Astrocyte (in vitro differentiated cells and primary cell): ENCODE results near the gene EXOG. TPM values are rescaled to one million over a fixed set of nuclear protein-coding genes. Genes with fewer than 3 reads are reported as not detected.

Experiments
- DNase-seq: peaks from one replicate; pipeline ENCODE4 v3.0.0-alpha.2; 2010; ENCODE audit warnings: low read depth
- FAIRE-seq: peaks from 2 replicates; lab custom pipeline; 2011; peaks lifted over from hg19 to GRCh38; lab: Jason Lieb, UNC
- H2AFZ ChIP-seq: 2 replicates; pipeline ENCODE4 v1.6.0; 2012; ENCODE audit warnings: low read depth, low read length, inconsistent platforms
- H3K27ac ChIP-seq: 2 replicates; pipeline ENCODE4 v1.5.1; 2011; ENCODE audit warnings: low read depth, low read length, inconsistent platforms
- H3K27me3 ChIP-seq: 2 replicates; pipeline ENCODE4 v1.6.0; 2011; ENCODE audit warnings: low read length, inconsistent platforms; ENCODE audit not compliant: insufficient read depth
- H3K36me3 ChIP-seq: 2 replicates; pipeline ENCODE4 v1.5.1; 2011; ENCODE audit warnings: low read length, inconsistent platforms; ENCODE audit not compliant: insufficient read depth
- H3K4me1 ChIP-seq: 2 replicates; pipeline ENCODE4 v1.5.1; 2011; ENCODE audit warnings: low read length, inconsistent platforms; ENCODE audit not compliant: insufficient read depth
- H3K4me2 ChIP-seq: 2 replicates; pipeline ENCODE4 v1.6.0; 2012; ENCODE audit warnings: low read length, inconsistent platforms
- H3K4me3 ChIP-seq: 2 replicates; pipeline ENCODE4 v1.5.1; 2011; ENCODE audit warnings: low read depth, mild to moderate bottlenecking, low read length, inconsistent platforms; ENCODE audit not compliant: insufficient read depth
- H3K79me2 ChIP-seq: 2 replicates; pipeline ENCODE4 v1.6.0; 2012; ENCODE audit warnings: mild to moderate bottlenecking, low read length, inconsistent platforms; ENCODE audit not compliant: insufficient read depth
- H3K9ac ChIP-seq: 2 replicates; pipeline ENCODE4 v1.6.0; 2012; ENCODE audit warnings: mild to moderate bottlenecking, low read length, inconsistent platforms
- H3K9me3 ChIP-seq: 2 replicates; pipeline ENCODE4 v1.5.1; 2012; ENCODE audit warnings: low read depth, mild to moderate bottlenecking, low read length, inconsistent platforms; ENCODE audit not compliant: insufficient read depth
- H4K20me1 ChIP-seq: 2 replicates; pipeline ENCODE4 v1.6.0; 2012; ENCODE audit warnings: low read length, inconsistent platforms; ENCODE audit not compliant: insufficient read depth
- H3K27ac Mint-ChIP-seq: one replicate; pipeline ENCODE4 v1.8.0; 2021; ENCODE audit warnings: mild to moderate bottlenecking, mixed read lengths; ENCODE audit not compliant: unreplicated experiment
- H3K27me3 Mint-ChIP-seq: one replicate; pipeline ENCODE4 v1.8.0; 2021; ENCODE audit warnings: low read depth, mixed read lengths; ENCODE audit not compliant: unreplicated experiment
- H3K36me3 Mint-ChIP-seq: one replicate; pipeline ENCODE4 v1.8.0; 2021; ENCODE audit warnings: low read depth, mixed read lengths; ENCODE audit not compliant: unreplicated experiment
- H3K4me1 Mint-ChIP-seq: one replicate; pipeline ENCODE4 v1.8.0; 2021; ENCODE audit warnings: low read depth, mixed read lengths; ENCODE audit not compliant: unreplicated experiment
- H3K4me3 Mint-ChIP-seq: one replicate; pipeline ENCODE4 v1.8.0; 2021; ENCODE audit warnings: mild to moderate bottlenecking, moderate library complexity, mixed read lengths; ENCODE audit not compliant: unreplicated experiment
- H3K9me3 Mint-ChIP-seq: one replicate; pipeline ENCODE4 v1.8.0; 2021; ENCODE audit warnings: mild to moderate bottlenecking, mixed read lengths; ENCODE audit not compliant: unreplicated experiment
- CTCF ChIP-seq: IDR thresholded peaks from 2 replicates; pipeline ENCODE4 v1.5.1; 2011; ENCODE audit warnings: low read depth, mild to moderate bottlenecking, inconsistent platforms, low read length, moderate library complexity; ENCODE audit not compliant: insufficient read depth
- EZH2 ChIP-seq: IDR thresholded peaks from 2 replicates; pipeline ENCODE4 v1.6.1; 2012; ENCODE audit warnings: mild to moderate bottlenecking, low read length, inconsistent platforms; ENCODE audit not compliant: insufficient read depth
- total RNA-seq: library from RNA; stranded (reverse); gene quantifications from 2 replicates; pipeline ENCODE4 v1.2.1, GENCODE V29; 2021

The EXOG gene
- total RNA-seq, 1 donor from 2014 or later: 11.5 TPM

GRCh38 chr3:38487323-38487722 is 8.8 kb upstream of the EXOG start:
- Mint-ChIP-seq H3K4me1 (no peaks in the 10 kb centered on the region), H3K4me3 (no peak overlapping the region), H3K36me3 (peaks cover 8% of the 10 kb centered on the region), H3K27me3 (no peaks in the 10 kb centered on the region), H3K27ac (no peak overlapping the region), H3K9me3 (peaks cover 2% of the 10 kb centered on the region)
- H2AFZ ChIP-seq: no peak overlapping the region
- H3K36me3 ChIP-seq: no peaks in the 10 kb centered on the region
- H4K20me1 ChIP-seq: no peaks in the 10 kb centered on the region
- no peak overlapping the region for H3K9ac ChIP-seq
- H3K27me3 ChIP-seq: no peaks in the 10 kb centered on the region
- no peak for TF ChIP-seq EZH2
- no peak for TF ChIP-seq CTCF
- no peaks in the 10 kb centered on the region for H3K4me1 ChIP-seq
- no peak for DNase-seq
- H3K79me2 ChIP-seq: no peaks in the 10 kb centered on the region
- no peak overlapping the region for H3K27ac ChIP-seq
- H3K4me3 ChIP-seq: no peak overlapping the region
- no peaks in the 10 kb centered on the region for H3K9me3 ChIP-seq
- no peak overlapping the region for H3K4me2 ChIP-seq
- no peak for FAIRE-seq

DNA sequence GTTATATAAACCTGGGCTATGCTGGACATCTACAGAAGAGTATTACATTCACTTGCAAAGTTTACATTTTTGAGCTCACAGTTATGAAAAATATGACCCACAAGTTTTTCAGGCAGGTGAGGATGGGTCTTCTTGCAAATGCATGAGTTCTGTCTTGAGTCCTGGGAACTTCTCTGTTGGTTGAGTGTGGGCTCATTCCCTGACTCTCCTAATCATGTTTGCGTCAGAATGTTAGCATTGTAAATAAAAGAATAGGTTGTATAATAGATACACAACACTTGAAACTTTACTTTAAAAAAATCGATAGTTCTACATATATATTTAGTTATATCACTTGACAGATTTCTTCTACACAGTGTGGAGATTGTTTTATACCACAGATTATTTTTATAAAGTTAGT is 7.2 kb upstream of the EXOG start:
- Histone ChIP-seq H3K36me3 (no peaks in the 10 kb centered on the region), H4K20me1 (no peaks in the 10 kb centered on the region), H3K27ac (no peak overlapping the region), H3K4me3 (no peak overlapping the region), H3K9ac (no peak overlapping the region), H3K27me3 (no peaks in the 10 kb centered on the region), H3K4me2 (no peak overlapping the region), H3K4me1 (no peaks in the 10 kb centered on the region), H3K9me3 (no peaks in the 10 kb centered on the region), H2AFZ (no peak overlapping the region), H3K79me2 (no peaks in the 10 kb centered on the region)
- Mint-ChIP-seq H3K9me3 (peaks cover 2% of the 10 kb centered on the region), H3K4me1 (no peaks in the 10 kb centered on the region), H3K4me3 (no peak overlapping the region), H3K27me3 (no peaks in the 10 kb centered on the region), H3K27ac (no peak overlapping the region), H3K36me3 (no peaks in the 10 kb centered on the region)
- no peak for DNase-seq
- TF ChIP-seq CTCF (no peak), EZH2 (no peak)
- no peak for FAIRE-seq

DNA sequence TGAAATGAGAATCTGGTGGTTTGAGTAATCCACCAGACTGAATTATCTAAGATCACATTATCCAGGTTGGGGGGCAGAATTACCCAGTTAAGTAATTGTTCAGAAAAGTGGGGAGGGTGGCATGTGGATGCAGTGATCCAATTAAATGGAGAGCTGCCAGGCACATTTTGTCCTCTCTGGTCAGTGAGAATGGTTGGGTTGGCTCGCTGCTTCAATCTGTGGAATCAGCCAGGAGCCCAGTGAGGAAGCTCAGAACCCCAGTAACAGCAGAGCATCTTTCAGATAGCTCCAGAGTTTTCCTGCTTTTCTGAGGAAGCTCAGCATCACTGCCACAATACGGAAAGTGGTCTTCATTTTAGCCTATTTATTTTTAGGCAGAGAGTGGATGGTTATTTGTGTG is 6.4 kb upstream of the EXOG start:
- H3K36me3 ChIP-seq: no peaks in the 10 kb centered on the region
- no peaks in the 10 kb centered on the region for H3K36me3 Mint-ChIP-seq
- no peak for DNase-seq
- H3K4me3 ChIP-seq: no peak overlapping the region
- H3K4me2 ChIP-seq: no peak overlapping the region
- H3K27me3 ChIP-seq: no peaks in the 10 kb centered on the region
- H3K79me2 ChIP-seq: no peaks in the 10 kb centered on the region
- H3K27ac Mint-ChIP-seq: no peak overlapping the region
- H3K9me3 Mint-ChIP-seq: peaks cover 2% of the 10 kb centered on the region
- H3K9ac ChIP-seq: no peak overlapping the region
- no peaks in the 10 kb centered on the region for H3K27me3 Mint-ChIP-seq
- H3K4me1 Mint-ChIP-seq: no peaks in the 10 kb centered on the region
- no peak for FAIRE-seq
- H3K4me1 ChIP-seq: no peaks in the 10 kb centered on the region
- H3K9me3 ChIP-seq: no peaks in the 10 kb centered on the region
- H3K4me3 Mint-ChIP-seq: no peak overlapping the region
- TF ChIP-seq EZH2: no peak
- no peak for TF ChIP-seq CTCF
- no peak overlapping the region for H2AFZ ChIP-seq
- no peaks in the 10 kb centered on the region for H4K20me1 ChIP-seq
- no peak overlapping the region for H3K27ac ChIP-seq
